Suprapubic skin (tissue), 3 donors: ENCODE results near the gene HDAC11.

ENCODE experiments used
- EP300 ChIP-seq: sonication (generic); formaldehyde crosslinking; IDR thresholded peaks from one replicate; pipeline ENCODE4 v1.6.1; 2017; ENCODE audit warnings: antibody characterized with exemption
- TF ChIP-seq, protein P1 (sequence below), 2 donors: fragments of 200-600 bp in 1 of 2; fragments of 450-650 bp in 1 of 2; sonication (generic) in 1 of 2; IDR thresholded peaks; one replicate each; pipeline ENCODE4 v1.5.1; 2016 to 2019; ENCODE audit warnings: antibody characterized with exemption in 2 of 2, mild to moderate bottlenecking in 1 of 2, moderate library complexity in 1 of 2

DNA sequence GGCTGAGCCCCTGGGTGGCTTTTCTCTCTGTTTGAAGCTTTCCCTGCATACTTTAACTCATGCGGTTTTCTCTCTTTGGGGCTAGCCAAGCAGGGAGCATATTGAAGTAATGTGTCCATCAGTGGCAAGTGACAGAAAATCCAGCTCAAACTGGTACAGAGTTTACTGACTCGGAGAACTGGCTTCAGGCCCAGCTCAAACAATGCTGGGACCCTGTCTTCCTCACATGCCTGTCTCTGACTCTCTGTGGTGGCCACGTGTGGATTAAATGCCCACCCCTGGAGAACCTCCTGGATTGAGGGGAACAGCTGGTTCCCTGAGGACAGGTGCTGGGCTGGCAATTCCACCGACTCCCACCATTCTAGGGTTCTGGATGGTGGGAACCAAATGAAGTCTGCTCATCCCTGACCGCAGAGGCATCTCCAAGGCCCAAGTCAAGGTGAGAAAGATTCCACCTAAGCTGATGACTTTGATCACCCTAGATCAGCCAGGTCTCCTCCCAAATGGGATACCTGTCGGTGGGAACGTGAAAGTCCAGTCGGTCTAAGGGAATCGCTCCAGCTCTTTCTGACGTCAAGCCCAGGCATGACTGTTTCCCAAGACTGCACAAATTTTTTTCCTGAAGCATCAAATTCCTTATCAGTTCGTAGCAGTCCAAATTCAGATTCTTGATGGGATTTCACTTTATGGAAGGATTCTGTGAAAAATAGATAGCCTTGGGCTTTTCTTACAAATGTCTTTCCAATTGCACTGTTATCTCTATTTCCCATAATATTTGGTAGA is 16.3 kb upstream of the HDAC11 start:
- TF ChIP-seq, protein P1, sequence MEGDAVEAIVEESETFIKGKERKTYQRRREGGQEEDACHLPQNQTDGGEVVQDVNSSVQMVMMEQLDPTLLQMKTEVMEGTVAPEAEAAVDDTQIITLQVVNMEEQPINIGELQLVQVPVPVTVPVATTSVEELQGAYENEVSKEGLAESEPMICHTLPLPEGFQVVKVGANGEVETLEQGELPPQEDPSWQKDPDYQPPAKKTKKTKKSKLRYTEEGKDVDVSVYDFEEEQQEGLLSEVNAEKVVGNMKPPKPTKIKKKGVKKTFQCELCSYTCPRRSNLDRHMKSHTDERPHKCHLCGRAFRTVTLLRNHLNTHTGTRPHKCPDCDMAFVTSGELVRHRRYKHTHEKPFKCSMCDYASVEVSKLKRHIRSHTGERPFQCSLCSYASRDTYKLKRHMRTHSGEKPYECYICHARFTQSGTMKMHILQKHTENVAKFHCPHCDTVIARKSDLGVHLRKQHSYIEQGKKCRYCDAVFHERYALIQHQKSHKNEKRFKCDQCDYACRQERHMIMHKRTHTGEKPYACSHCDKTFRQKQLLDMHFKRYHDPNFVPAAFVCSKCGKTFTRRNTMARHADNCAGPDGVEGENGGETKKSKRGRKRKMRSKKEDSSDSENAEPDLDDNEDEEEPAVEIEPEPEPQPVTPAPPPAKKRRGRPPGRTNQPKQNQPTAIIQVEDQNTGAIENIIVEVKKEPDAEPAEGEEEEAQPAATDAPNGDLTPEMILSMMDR (IDR thresholded peaks at IDR 0.05) = no peak
- TF ChIP-seq EP300 = no peak
